A673 (cell line): ENCODE data around the gene PAXX. TPM values are rescaled to one million over a fixed set of nuclear protein-coding genes. Genes with fewer than 3 reads are reported as not detected.

ENCODE experiments used
- BruUV-seq: library from RNA; stranded (reverse); fragments of 400-500 nt; replicated peaks from 2 replicates; lab custom pipeline; 2021; lab: Mats Ljungman, UMichigan
- CTCF ChIA-PET: fragments of 300-600 bp; sonication (Branson Sonifier 250); formaldehyde crosslinking; loops from one replicate; lab custom pipeline; 2022; ENCODE audit warnings: antibody characterized with exemption; lab: Charles Lee
- POLR2A ChIA-PET: fragments of 300-600 bp; sonication (Branson Sonifier 250); formaldehyde crosslinking; loops from one replicate; lab custom pipeline; 2022; ENCODE audit warnings: antibody characterized with exemption; ENCODE audit not compliant: low non-redundant PET; lab: Charles Lee
- DNase-seq: peaks from one replicate; pipeline ENCODE4 v3.0.0-alpha.2; 2015; ENCODE audit warnings: low spot score
- H3K27ac ChIP-seq: fragments of 200-600 bp; sonication (generic); 2 replicates; pipeline ENCODE4 v1.5.1; 2016; ENCODE audit warnings: mixed run types, low read depth, mild to moderate bottlenecking, mixed read lengths, antibody characterized with exemption, low read length; ENCODE audit not compliant: poor library complexity, severe bottlenecking
- H3K27me3 ChIP-seq: fragments of 200-600 bp; sonication (generic); replicated peaks from 2 replicates; pipeline ENCODE4 v1.6.1; 2017; ENCODE audit warnings: mixed run types, low read depth, mild to moderate bottlenecking, mixed read lengths, antibody characterized with exemption, low read length; ENCODE audit not compliant: insufficient read depth, poor library complexity
- H3K36me3 ChIP-seq: fragments of 200-600 bp; sonication (generic); 2 replicates; pipeline ENCODE4 v1.6.1; 2016; ENCODE audit warnings: mixed run types, mild to moderate bottlenecking, mixed read lengths, antibody characterized with exemption, low read length; ENCODE audit not compliant: insufficient read depth, poor library complexity, severe bottlenecking
- H3K4me1 ChIP-seq: fragments of 200-600 bp; sonication (generic); 2 replicates; pipeline ENCODE4 v1.6.1; 2017; ENCODE audit warnings: mixed run types, mild to moderate bottlenecking, mixed read lengths, antibody characterized with exemption, low read length; ENCODE audit not compliant: insufficient read depth, poor library complexity, severe bottlenecking
- H3K4me3 ChIP-seq: fragments of 200-600 bp; sonication (generic); 2 replicates; pipeline ENCODE4 v1.5.1; 2016; ENCODE audit warnings: low read depth, mixed run types, mild to moderate bottlenecking, mixed read lengths, low read length; ENCODE audit not compliant: poor library complexity, severe bottlenecking
- H3K9me3 ChIP-seq: fragments of 200-600 bp; sonication (generic); 2 replicates; pipeline ENCODE4 v1.6.1; 2016; ENCODE audit warnings: mixed run types, low read depth, mild to moderate bottlenecking, mixed read lengths, antibody characterized with exemption, low read length; ENCODE audit not compliant: poor library complexity, severe bottlenecking
- EZH2 ChIP-seq: fragments of 200-600 bp; sonication (generic); IDR thresholded peaks from 2 replicates; pipeline ENCODE4 v1.6.1; 2017; ENCODE audit warnings: borderline replicate concordance, low read depth, mild to moderate bottlenecking, mixed read lengths, antibody characterized with exemption, low read length; ENCODE audit not compliant: poor library complexity, severe bottlenecking
- intact Hi-C: fragments of 100-400 bp; cut with micrococcal nuclease; formaldehyde crosslinking; loops from one replicate; pipeline ENCODE4 v1.10.0; 2022; ENCODE audit not compliant: unreplicated experiment
- total RNA-seq: library from RNA; stranded (reverse); gene quantifications from 2 replicates; pipeline ENCODE4 v1.2.3, GENCODE V29; 2021
- TF ChIP-seq, protein P1 (sequence below): fragments of 300-800, 200-600 bp; sonication (generic); conservative IDR thresholded peaks from 2 replicates; pipeline ENCODE4 v1.5.1; 2017; ENCODE audit warnings: low read depth, mild to moderate bottlenecking, antibody characterized with exemption, low read length, moderate library complexity, mixed read lengths

The PAXX gene
- total RNA-seq, 1 experiment from 2014 or later, result 91.5 TPM

DNA sequence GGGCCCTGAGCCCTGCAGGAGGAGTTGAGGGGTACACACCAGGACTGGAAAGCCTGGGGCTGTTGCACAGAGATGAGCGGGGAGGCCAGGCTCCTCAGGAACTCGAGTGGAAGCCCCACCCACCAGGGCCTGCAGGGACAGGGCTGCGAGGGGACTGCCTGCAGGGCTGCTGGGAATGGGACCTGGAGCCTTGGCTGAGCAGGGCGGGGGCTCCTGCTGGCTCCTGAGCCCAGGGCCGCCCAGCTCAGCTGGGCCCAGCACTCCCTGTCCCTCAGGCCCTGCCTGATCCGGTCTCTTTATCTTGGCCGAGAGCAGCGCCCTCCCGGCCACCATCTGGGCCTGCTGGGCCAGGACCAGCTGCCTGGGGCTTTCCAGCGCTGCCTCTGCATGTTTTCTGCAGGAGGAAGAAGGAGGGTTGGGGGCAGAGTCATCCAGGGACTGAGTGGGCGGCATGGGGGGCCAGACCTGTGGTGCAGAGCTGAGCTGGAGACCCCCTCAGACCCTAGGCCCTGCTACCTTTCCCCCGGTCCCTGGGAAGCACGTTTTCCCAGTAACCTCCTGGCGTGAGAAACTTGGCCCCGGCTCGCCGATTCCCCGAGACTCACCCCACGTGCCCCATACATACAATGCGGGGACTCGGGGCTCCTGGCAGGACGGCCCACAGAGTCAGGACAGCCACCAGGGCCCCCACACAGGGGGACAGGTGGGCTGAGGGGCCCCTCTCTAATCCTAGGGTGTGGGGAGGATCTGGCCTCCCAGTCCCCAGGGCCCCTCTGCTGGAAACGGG, 30.8 kb upstream of the PAXX start:
- no peak overlapping the region for H3K27ac ChIP-seq
- no peaks in the 10 kb centered on the region for H3K27me3 ChIP-seq
- no peak for DNase-seq
- no peaks in the 10 kb centered on the region for H3K36me3 ChIP-seq
- POLR2A ChIA-PET, result no interaction called here
- no peaks in the 10 kb centered on the region for H3K9me3 ChIP-seq
- H3K4me1 ChIP-seq, result peaks cover 4% of the 10 kb centered on the region
- H3K4me3 ChIP-seq, result no peak overlapping the region
- CTCF ChIA-PET, result no interaction called here
- BruUV-seq, result no TSS peak
- TF ChIP-seq EZH2, result no peak
- intact Hi-C loops, result no loop called here

DNA sequence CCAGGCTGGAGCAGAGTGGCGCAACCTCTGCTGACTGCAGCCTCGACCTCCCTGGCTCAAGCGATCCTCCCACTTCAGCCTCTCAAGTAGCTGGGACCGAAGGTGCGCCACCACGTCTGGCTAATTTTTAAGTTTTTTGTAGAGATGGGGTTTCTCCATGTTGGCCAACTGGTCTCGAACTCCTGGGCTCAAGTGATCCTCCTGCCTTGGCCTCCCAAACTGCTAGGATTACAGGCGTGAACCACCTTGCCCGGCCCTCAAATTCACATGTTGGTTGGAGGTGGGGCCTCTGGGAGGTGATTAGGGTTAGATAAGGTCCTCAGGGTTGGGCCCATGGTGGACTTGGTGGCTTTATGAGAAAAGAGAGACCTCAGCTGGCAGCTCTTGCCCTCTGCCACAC, 30.1 kb upstream of the PAXX start:
- POLR2A ChIA-PET, result no interaction called here
- H3K36me3 ChIP-seq, result no peaks in the 10 kb centered on the region
- no peaks in the 10 kb centered on the region for H3K9me3 ChIP-seq
- DNase-seq, result no peak
- no peaks in the 10 kb centered on the region for H3K27me3 ChIP-seq
- H3K4me3 ChIP-seq, result no peak overlapping the region
- peaks cover 4% of the 10 kb centered on the region for H3K4me1 ChIP-seq
- BruUV-seq, result no TSS peak
- CTCF ChIA-PET, result no interaction called here
- intact Hi-C loops, result no loop called here
- no peak for TF ChIP-seq EZH2
- TF ChIP-seq, protein P1, sequence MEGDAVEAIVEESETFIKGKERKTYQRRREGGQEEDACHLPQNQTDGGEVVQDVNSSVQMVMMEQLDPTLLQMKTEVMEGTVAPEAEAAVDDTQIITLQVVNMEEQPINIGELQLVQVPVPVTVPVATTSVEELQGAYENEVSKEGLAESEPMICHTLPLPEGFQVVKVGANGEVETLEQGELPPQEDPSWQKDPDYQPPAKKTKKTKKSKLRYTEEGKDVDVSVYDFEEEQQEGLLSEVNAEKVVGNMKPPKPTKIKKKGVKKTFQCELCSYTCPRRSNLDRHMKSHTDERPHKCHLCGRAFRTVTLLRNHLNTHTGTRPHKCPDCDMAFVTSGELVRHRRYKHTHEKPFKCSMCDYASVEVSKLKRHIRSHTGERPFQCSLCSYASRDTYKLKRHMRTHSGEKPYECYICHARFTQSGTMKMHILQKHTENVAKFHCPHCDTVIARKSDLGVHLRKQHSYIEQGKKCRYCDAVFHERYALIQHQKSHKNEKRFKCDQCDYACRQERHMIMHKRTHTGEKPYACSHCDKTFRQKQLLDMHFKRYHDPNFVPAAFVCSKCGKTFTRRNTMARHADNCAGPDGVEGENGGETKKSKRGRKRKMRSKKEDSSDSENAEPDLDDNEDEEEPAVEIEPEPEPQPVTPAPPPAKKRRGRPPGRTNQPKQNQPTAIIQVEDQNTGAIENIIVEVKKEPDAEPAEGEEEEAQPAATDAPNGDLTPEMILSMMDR, result no peak
- H3K27ac ChIP-seq, result no peak overlapping the region

DNA sequence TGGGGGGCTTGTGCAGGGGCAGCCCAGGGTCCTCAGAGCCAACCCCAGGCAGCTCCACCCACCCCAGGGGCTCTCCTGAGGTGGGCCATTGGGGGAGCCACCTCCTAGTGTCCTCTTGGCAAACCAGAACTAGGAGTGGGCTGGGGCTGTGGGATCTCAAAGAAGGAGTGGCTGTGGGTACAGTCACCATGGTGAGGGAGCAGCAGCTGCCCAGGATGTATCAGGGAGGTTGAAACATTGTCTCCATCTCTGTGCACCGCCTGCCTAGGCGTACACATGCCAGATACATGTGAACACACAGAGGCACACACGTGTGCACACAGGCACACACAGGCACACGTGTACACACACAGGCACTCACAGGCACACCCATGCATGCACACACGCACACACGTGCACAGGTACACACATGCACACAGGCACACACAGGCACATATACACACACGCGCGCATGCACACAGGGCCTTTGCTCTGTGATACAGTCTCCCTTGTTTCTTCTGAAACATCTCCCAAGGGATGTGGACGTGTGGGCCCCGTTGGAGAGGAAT, 29.4 kb upstream of the PAXX start:
- BruUV-seq, result no TSS peak
- Histone ChIP-seq H3K4me3 (no peak overlapping the region), H3K27ac (no peak overlapping the region), H3K36me3 (no peaks in the 10 kb centered on the region), H3K4me1 (peaks cover 4% of the 10 kb centered on the region), H3K9me3 (no peaks in the 10 kb centered on the region), H3K27me3 (no peaks in the 10 kb centered on the region)
- no peak for TF ChIP-seq EZH2
- TF ChIP-seq, protein P1, result no peak
- ChIA-PET CTCF (no interaction called here), POLR2A (no interaction called here)
- DNase-seq, result no peak
- intact Hi-C loops, result no loop called here
